ENCODE data around the gene SLC25A38.

DNA sequence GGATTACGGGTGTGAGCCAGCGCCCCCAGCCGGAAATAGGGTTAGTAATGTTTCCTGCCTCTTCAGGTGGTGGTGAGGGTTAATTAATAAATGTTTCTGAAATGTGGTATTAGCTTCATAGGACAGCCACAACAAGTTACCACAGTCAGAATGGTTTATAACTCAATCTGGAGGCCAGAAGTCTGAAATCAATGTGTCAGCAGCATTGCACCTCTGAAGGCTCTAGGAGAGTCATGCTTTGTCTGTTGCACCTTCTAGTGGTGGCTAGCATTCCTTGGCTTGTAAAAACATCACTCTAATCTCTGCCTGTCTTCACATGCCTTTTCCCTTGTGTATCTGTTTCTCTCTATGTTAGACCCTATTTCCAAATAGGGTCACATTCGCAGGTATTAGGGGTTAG, 15.5 kb downstream of the SLC25A38 start:
- TF ChIP-seq, protein P1, sequence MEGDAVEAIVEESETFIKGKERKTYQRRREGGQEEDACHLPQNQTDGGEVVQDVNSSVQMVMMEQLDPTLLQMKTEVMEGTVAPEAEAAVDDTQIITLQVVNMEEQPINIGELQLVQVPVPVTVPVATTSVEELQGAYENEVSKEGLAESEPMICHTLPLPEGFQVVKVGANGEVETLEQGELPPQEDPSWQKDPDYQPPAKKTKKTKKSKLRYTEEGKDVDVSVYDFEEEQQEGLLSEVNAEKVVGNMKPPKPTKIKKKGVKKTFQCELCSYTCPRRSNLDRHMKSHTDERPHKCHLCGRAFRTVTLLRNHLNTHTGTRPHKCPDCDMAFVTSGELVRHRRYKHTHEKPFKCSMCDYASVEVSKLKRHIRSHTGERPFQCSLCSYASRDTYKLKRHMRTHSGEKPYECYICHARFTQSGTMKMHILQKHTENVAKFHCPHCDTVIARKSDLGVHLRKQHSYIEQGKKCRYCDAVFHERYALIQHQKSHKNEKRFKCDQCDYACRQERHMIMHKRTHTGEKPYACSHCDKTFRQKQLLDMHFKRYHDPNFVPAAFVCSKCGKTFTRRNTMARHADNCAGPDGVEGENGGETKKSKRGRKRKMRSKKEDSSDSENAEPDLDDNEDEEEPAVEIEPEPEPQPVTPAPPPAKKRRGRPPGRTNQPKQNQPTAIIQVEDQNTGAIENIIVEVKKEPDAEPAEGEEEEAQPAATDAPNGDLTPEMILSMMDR (conservative IDR thresholded peaks at IDR 0.05 in 1 of 2, IDR thresholded peaks at IDR 0.05 in 1 of 2; ENCODE audit: extremely low read depth in 1 of 2, insufficient read depth in 1 of 2, low read depth in 1 of 2, low read length in 2 of 2) = peak in 1 of 2 donors; percentile 5
- no peak for TF ChIP-seq EZH2 (IDR thresholded peaks at IDR 0.05; ENCODE audit: borderline replicate concordance, low read length)
